ENCODE data around the gene RNF126.
"Not testable (repeated sequence)": the region's sequence is repeated elsewhere in the genome, so short reads cannot be mapped to it uniquely, and the experiment has no call there.

The RNF126 gene

DNA sequence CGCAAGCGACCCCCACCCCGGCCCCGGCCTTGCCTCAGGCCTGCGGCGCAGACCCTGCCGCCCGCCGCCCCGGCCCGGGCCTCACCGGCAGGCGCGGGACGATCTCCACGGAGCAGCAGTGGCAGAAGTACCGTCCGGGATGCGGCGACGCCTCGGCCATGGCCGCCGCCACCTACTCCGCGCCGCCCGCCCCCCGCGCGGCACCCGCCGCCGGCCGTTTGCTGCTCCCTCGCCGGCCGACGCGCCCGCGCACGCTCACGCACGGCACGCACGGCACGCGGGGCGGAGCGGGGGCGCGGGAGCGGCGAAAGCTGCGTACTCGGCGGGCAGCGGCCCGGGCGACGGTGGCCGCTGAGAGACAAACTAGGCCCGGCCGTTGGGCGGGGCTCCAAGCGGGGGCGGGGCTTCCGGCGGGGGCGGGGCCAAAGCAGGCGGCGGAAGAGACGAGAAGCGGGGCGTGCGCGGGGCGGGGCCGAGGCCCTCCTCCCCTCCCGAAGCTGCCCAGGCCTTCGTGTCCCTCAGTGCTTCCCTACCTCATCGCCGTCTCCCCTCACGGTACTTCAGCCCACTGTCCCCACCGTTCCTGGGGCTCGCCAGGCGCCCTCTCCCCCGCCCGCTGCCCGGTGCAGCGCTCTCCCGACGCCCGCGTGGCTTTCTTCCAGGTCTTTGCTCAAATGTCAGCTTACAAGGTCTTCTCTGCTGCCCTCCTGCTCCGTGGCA is at the start of gene RNF126:
Gene RNF126, minus strand, starts transcription at position 253 of the 720 bp plus-strand sequence. Its CDS starts 93 bp downstream, at position 160.
- H3K36me3 ChIP-seq (ENCODE audit: insufficient read depth, low read length), result no peaks in the 10 kb centered on the region; the same call in 1 of the 2 replicates
- H3K4me1 ChIP-seq (ENCODE audit: insufficient read depth, low read length), result no peaks in the 10 kb centered on the region
- peak within 1 kb of the TSS; percentile 90 for H3K9ac ChIP-seq (ENCODE audit: low read depth, low read length)
- H3K9me3 ChIP-seq (ENCODE audit: control insufficient read depth, insufficient read depth, low read length), result no peaks in the 10 kb centered on the region

GRCh38 chr19:711254-711653 is 48.2 kb upstream of the RNF126 start:
- Histone ChIP-seq H3K9me3 (ENCODE audit: control insufficient read depth, insufficient read depth, low read length) (peaks cover 6% of the 10 kb centered on the region), H3K36me3 (ENCODE audit: insufficient read depth, low read length) (no peaks in the 10 kb centered on the region), H3K9ac (ENCODE audit: low read depth, low read length) (no peak overlapping the region), H3K4me1 (ENCODE audit: insufficient read depth, low read length) (peaks cover 9% of the 10 kb centered on the region; the same call in 1 of the 2 replicates)

DNA sequence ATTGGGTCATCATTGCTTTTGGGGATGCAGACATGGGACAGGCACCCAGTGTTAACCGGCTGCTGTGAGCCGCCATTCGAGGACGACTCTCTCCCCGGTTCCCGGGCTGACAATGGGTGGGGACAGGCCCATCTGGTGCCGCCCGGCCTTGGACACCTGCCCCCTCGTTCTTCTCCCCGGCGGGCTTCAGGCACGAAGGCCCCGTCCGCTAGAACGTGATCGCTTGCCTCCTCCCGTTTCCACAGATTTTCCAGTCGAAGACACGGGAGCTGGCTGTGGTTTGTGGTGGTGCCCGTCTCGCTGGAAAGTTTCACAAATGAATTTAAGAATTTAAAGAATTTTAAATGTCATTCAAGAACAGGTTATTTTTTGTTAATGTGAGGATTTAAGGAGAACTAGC is 47.8 kb upstream of the RNF126 start:
- H3K9ac ChIP-seq (ENCODE audit: low read depth, low read length), result no peak overlapping the region
- no peaks in the 10 kb centered on the region for H3K36me3 ChIP-seq (ENCODE audit: insufficient read depth, low read length)
- H3K9me3 ChIP-seq (ENCODE audit: control insufficient read depth, insufficient read depth, low read length), result peaks cover 6% of the 10 kb centered on the region
- H3K4me1 ChIP-seq (ENCODE audit: insufficient read depth, low read length), result peaks cover 9% of the 10 kb centered on the region; the same call in 1 of the 2 replicates

- H3K9ac ChIP-seq (ENCODE audit: low read depth, low read length), result peak overlapping the region; percentile 52; the same call in 1 of the 2 replicates
- H3K4me1 ChIP-seq (ENCODE audit: insufficient read depth, low read length), result peaks cover 9% of the 10 kb centered on the region; the same call in 1 of the 2 replicates
- H3K9me3 ChIP-seq (ENCODE audit: control insufficient read depth, insufficient read depth, low read length), result no peaks in the 10 kb centered on the region
- no peaks in the 10 kb centered on the region for H3K36me3 ChIP-seq (ENCODE audit: insufficient read depth, low read length)
These were observed 47.1 kb upstream of the RNF126 start for GRCh38 chr19:709965-710571.

- Histone ChIP-seq H3K9ac (ENCODE audit: low read depth, low read length) (peak overlapping the region; percentile 52), H3K36me3 (ENCODE audit: insufficient read depth, low read length) (no peaks in the 10 kb centered on the region), H3K4me1 (ENCODE audit: insufficient read depth, low read length) (peaks cover 9% of the 10 kb centered on the region; the same call in 1 of the 2 replicates)
These were observed 46.4 kb upstream of the RNF126 start for GRCh38 chr19:709196-709964.

DNA sequence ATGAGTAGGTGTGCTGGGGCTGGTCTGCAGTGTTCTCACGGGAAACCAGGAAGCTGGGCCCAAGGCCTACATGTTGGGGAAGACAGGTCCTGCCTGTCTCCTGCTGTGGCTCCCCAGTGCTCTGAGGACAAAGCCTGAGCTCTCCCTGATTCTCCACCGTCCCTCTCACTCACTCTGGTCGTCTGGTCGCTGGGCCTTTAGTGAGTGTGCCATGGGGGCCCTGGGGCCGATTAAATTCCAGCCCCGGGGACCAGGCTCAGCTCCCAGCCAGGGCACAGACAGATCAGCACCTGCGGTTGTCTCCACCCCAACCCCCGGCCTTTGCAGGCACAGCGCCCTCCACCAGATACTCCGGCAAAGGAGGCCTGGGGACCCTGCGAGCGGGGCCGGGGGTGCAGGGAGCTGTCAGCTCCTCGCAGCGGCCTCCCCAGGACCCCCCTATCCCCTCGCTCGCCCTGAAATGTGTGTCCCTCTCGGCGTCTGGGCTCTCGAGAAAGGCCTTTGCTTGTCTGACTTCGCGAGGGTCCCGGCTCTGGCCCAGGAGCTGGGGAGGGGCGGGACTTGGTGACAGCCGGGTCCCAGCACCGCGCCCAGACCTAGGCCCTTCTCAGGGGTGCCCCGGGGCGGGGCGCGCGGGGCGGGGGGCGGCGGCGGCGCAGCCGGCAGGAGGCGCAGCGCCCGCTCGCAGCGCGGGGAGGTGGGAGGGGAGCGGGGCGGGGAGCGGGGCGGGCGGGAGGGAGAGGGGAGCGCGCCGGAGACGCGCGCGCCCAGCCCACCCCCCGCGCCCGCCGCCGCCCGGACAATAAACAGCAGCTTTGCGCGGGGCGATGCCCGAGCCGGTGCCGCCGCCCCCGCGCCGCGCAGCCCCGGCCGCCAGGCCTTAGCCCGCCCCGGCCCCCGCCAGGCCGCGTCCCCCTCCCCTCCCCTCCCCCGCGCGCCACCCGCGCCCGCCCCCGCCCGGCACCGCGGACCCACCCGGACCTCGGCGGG is 45.4 kb upstream of the RNF126 start, which contains the start of gene PALM:
Gene PALM, plus strand, starts transcription at position 782 of the 990 bp plus-strand sequence. CDS start 212 bp downstream, outside the sequence.
- peaks cover 9% of the 10 kb centered on the region; the same call in 1 of the 2 replicates for H3K4me1 ChIP-seq (ENCODE audit: insufficient read depth, low read length)
- peak within 1 kb of the TSS; percentile 52 for H3K9ac ChIP-seq (ENCODE audit: low read depth, low read length)
- H3K36me3 ChIP-seq (ENCODE audit: insufficient read depth, low read length), result no peaks in the 10 kb centered on the region
- H3K9me3 ChIP-seq (ENCODE audit: control insufficient read depth, insufficient read depth, low read length), result no peaks in the 10 kb centered on the region

More at GRCh38 chr19:709196-709964, 46.4 kb upstream of the RNF126 start:
- no peaks in the 10 kb centered on the region for H3K9me3 ChIP-seq (ENCODE audit: control insufficient read depth, insufficient read depth, low read length)

DNA sequence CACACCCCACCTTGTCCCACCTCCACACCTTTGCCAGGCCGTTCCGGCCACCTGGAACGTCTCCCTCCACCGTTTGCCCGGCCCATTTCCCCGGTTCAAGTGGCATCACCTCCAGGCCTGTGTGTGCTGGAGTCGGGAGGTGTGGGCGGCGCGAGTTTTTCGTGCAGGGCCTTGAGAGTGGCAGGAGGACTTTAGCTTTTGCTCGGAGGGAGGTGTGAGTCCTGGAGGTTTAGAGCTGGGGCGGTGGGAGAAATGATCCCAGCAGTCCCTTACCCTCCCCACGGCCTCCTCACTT is 41.4 kb upstream of the RNF126 start:
- Histone ChIP-seq H3K9me3 (ENCODE audit: control insufficient read depth, insufficient read depth, low read length) (no peaks in the 10 kb centered on the region), H3K9ac (ENCODE audit: low read depth, low read length) (peak overlapping the region; percentile 36; the same call in 1 of the 2 replicates), H3K36me3 (ENCODE audit: insufficient read depth, low read length) (no peaks in the 10 kb centered on the region), H3K4me1 (ENCODE audit: insufficient read depth, low read length) (no peaks in the 10 kb centered on the region)

- Histone ChIP-seq H3K4me1 (ENCODE audit: insufficient read depth, low read length) (no peaks in the 10 kb centered on the region), H3K36me3 (ENCODE audit: insufficient read depth, low read length) (no peaks in the 10 kb centered on the region), H3K9ac (ENCODE audit: low read depth, low read length) (peak overlapping the region; percentile 36; the same call in 1 of the 2 replicates), H3K9me3 (ENCODE audit: control insufficient read depth, insufficient read depth, low read length) (no peaks in the 10 kb centered on the region)
These were observed 40.8 kb upstream of the RNF126 start for GRCh38 chr19:703651-704446.

- Histone ChIP-seq H3K36me3 (ENCODE audit: insufficient read depth, low read length) (no peaks in the 10 kb centered on the region), H3K9ac (ENCODE audit: low read depth, low read length) (peak overlapping the region; percentile 35; the same call in 1 of the 2 replicates), H3K9me3 (ENCODE audit: control insufficient read depth, insufficient read depth, low read length) (no peaks in the 10 kb centered on the region), H3K4me1 (ENCODE audit: insufficient read depth, low read length) (no peaks in the 10 kb centered on the region)
These were observed 40.3 kb upstream of the RNF126 start for GRCh38 chr19:703329-703650.

- H3K4me1 ChIP-seq (ENCODE audit: insufficient read depth, low read length); H3K36me3 ChIP-seq (ENCODE audit: insufficient read depth, low read length); H3K9me3 ChIP-seq (ENCODE audit: control insufficient read depth, insufficient read depth, low read length): not testable (repeated sequence)
- H3K9ac ChIP-seq (ENCODE audit: low read depth, low read length), result peak overlapping the region; percentile 35; the same call in 1 of the 2 replicates
These were observed 39.8 kb upstream of the RNF126 start for GRCh38 chr19:702847-703246.

DNA sequence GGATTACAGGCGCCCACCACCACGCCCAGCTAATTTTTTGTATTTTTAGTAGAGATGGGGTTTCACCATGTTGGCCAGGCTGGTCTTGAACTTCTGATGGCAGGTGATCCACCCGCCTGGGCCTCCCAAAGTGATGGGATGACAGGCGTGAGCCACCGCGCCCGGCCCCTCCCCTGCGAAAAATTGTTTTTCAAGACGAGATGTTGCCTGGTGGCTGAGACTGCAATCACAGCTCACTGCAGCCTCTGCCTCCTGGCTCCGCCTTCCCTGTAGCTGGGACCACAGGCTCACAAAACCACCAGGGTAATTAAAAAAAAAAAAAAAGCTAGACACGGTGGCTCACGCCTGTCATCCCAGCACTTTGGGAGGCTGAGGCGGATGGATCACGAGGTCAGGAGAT is 36.9 kb upstream of the RNF126 start:
- not testable (repeated sequence) for H3K4me1 ChIP-seq (ENCODE audit: insufficient read depth, low read length); H3K9me3 ChIP-seq (ENCODE audit: control insufficient read depth, insufficient read depth, low read length); H3K9ac ChIP-seq (ENCODE audit: low read depth, low read length); H3K36me3 ChIP-seq (ENCODE audit: insufficient read depth, low read length)

- H3K4me1 ChIP-seq (ENCODE audit: insufficient read depth, low read length); H3K9me3 ChIP-seq (ENCODE audit: control insufficient read depth, insufficient read depth, low read length); H3K36me3 ChIP-seq (ENCODE audit: insufficient read depth, low read length); H3K9ac ChIP-seq (ENCODE audit: low read depth, low read length): not testable (repeated sequence)
These were observed 35.5 kb upstream of the RNF126 start for GRCh38 chr19:698529-698928.

GRCh38 chr19:695352-695949 is 32.4 kb upstream of the RNF126 start, which contains the start of gene PRSS57:
Gene PRSS57 (minus strand): TSS chr19:695452. CDS start chr19:695430, 22 bp downstream.
- Histone ChIP-seq H3K4me1 (ENCODE audit: insufficient read depth, low read length) (no peaks in the 10 kb centered on the region), H3K36me3 (ENCODE audit: insufficient read depth, low read length) (no peaks in the 10 kb centered on the region), H3K9ac (ENCODE audit: low read depth, low read length) (no peak within 1 kb of the TSS), H3K9me3 (ENCODE audit: control insufficient read depth, insufficient read depth, low read length) (no peaks in the 10 kb centered on the region)

Data from ES-I3 (cell line).